Loucy (cell line): ENCODE data around the gene ZNF135.

Experiments
- H2AFZ ChIP-seq: fragments of 200-600 bp; sonication (generic); 2 replicates; pipeline ENCODE4 v1.6.0; 2016; ENCODE audit warnings: antibody characterized with exemption, mild to moderate bottlenecking, low read length, moderate library complexity
- H3F3A ChIP-seq: fragments of 200-600 bp; 2 replicates; pipeline ENCODE4 v1.6.0; 2016; ENCODE audit warnings: antibody characterized with exemption, low read depth, mild to moderate bottlenecking
- H3K27me3 ChIP-seq: fragments of 200-600 bp; sonication (generic); 2 replicates; pipeline ENCODE4 v1.6.1; 2014; ENCODE audit warnings: low read length, mild to moderate bottlenecking; ENCODE audit not compliant: insufficient read depth, poor library complexity, severe bottlenecking
- H3K36me3 ChIP-seq: fragments of 200-600 bp; sonication (generic); 2 replicates; pipeline ENCODE4 v1.6.1; 2016; ENCODE audit warnings: low read length; ENCODE audit not compliant: insufficient read depth
- H3K4me1 ChIP-seq: fragments of 200-600 bp; sonication (generic); 2 replicates; pipeline ENCODE4 v1.5.1; 2014; ENCODE audit warnings: low read length, mild to moderate bottlenecking; ENCODE audit not compliant: insufficient read depth, poor library complexity, severe bottlenecking
- H3K4me2 ChIP-seq: fragments of 200-600 bp; sonication (generic); 2 replicates; pipeline ENCODE4 v1.6.0; 2014; ENCODE audit warnings: antibody characterized with exemption, low read length, low read depth, mild to moderate bottlenecking; ENCODE audit not compliant: poor library complexity, severe bottlenecking
- H3K4me3 ChIP-seq: fragments of 200-600 bp; sonication (generic); 2 replicates; pipeline ENCODE4 v1.5.1; 2014; ENCODE audit warnings: low read length, mild to moderate bottlenecking, mixed read lengths; ENCODE audit not compliant: poor library complexity, severe bottlenecking
- H3K79me2 ChIP-seq: fragments of 200-600 bp; sonication (generic); 2 replicates; pipeline ENCODE4 v1.6.1; 2014; ENCODE audit warnings: low read length; ENCODE audit not compliant: insufficient read depth
- H3K9ac ChIP-seq: fragments of 200-600 bp; sonication (generic); 2 replicates; pipeline ENCODE4 v1.6.0; 2014; ENCODE audit warnings: mild to moderate bottlenecking, low read depth, low read length, moderate library complexity; ENCODE audit not compliant: poor library complexity, severe bottlenecking
- H3K9me2 ChIP-seq: fragments of 200-600 bp; sonication (generic); replicated peaks from 2 replicates; pipeline ENCODE4 v1.6.1; 2016; ENCODE audit warnings: low read depth, low read length, mixed read lengths
- H3K9me3 ChIP-seq: fragments of 200-600 bp; sonication (generic); 2 replicates; pipeline ENCODE4 v1.6.1; 2014; ENCODE audit warnings: mild to moderate bottlenecking, antibody characterized with exemption, low read length, low read depth; ENCODE audit not compliant: insufficient read depth
- H4K20me1 ChIP-seq: fragments of 200-600 bp; sonication (generic); 2 replicates; pipeline ENCODE4 v1.6.0; 2014; ENCODE audit warnings: antibody characterized with exemption, low read length, mild to moderate bottlenecking; ENCODE audit not compliant: insufficient read depth, poor library complexity, severe bottlenecking
- CTCF ChIP-seq: fragments of 200-600 bp; sonication (generic); conservative IDR thresholded peaks from 2 replicates; pipeline ENCODE4 v1.5.1; 2014; ENCODE audit warnings: mild to moderate bottlenecking, antibody characterized with exemption, low read length
- EZH2phosphoT487 ChIP-seq: fragments of 200-600 bp; IDR thresholded peaks from 2 replicates; pipeline ENCODE4 v1.6.1; 2018; ENCODE audit warnings: antibody characterized with exemption, mild to moderate bottlenecking, moderate library complexity, borderline replicate concordance

The ZNF135 gene

DNA sequence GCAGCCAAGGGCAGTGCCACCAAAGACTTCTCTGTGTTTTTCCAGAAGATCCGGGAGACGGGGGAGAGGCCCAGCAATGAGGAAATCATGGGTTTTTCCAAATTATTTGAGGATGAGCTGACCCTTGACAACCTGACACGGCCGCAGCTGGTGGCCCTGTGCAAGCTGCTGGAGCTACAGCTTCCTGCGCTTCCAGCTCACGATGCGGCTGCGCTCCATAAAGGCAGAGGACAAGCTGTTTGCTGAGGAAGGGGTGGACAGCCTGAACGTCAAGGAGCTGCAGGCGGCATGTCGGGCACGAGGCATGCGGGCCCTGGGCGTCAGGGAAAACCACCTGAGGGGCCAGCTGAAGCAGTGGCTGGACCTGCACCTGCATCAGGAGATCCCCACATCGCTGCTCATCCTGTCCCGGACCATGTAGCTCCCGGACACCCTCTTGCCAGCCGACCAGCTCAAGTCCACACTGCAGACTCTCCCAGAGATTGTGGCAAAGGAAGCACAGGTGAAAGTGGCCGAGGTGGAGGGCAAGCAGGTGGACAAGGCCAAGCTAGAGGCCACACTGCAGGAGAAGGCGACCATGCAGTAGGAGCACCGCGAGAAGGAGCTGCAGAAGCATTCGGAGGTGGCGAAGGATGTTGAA, 13.6 kb upstream of the ZNF135 start:
- TF ChIP-seq CTCF = no peak
- no peak for TF ChIP-seq EZH2phosphoT487
- H3K4me3 ChIP-seq = no peak overlapping the region
- no peaks in the 10 kb centered on the region for H3K4me1 ChIP-seq
- H4K20me1 ChIP-seq = no peaks in the 10 kb centered on the region
- H2AFZ ChIP-seq = no peak overlapping the region
- no peaks in the 10 kb centered on the region for H3K9me2 ChIP-seq
- no peak overlapping the region for H3K9ac ChIP-seq
- no peaks in the 10 kb centered on the region for H3K79me2 ChIP-seq
- H3K27me3 ChIP-seq = no peaks in the 10 kb centered on the region
- peaks cover 23% of the 10 kb centered on the region; the same call in 1 of the 2 replicates for H3K9me3 ChIP-seq
- no peaks in the 10 kb centered on the region for H3K36me3 ChIP-seq
- H3K4me2 ChIP-seq = no peak overlapping the region
- no peaks in the 10 kb centered on the region for H3F3A ChIP-seq

DNA sequence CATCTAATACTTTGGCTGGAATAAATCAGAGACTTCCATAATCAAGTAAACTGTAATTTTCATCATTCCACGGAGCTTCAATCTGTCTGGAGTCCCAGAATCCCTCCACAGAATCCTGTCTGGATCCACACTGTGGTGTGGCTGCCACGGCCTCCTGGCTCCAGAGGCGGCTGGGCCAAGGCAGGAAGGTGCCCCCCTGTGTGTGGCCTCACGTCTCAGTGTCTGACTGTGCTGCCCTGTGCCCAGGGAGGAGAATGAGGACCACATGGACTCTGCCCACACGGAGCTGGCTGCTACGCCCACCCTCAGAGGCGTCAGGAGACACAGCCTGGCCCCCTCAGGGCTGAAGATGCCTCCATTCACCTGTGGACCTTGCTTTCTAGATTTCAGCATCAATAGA, 12.2 kb upstream of the ZNF135 start:
- H2AFZ ChIP-seq = no peak overlapping the region
- no peak overlapping the region for H3K4me3 ChIP-seq
- no peaks in the 10 kb centered on the region for H3K4me1 ChIP-seq
- H3K9me2 ChIP-seq = no peaks in the 10 kb centered on the region
- H3K9me3 ChIP-seq = peaks cover 19% of the 10 kb centered on the region; the same call in 1 of the 2 replicates
- H4K20me1 ChIP-seq = no peaks in the 10 kb centered on the region
- no peak for TF ChIP-seq EZH2phosphoT487
- no peak for TF ChIP-seq CTCF
- no peaks in the 10 kb centered on the region for H3K36me3 ChIP-seq
- H3K79me2 ChIP-seq = no peaks in the 10 kb centered on the region
- no peak overlapping the region for H3K4me2 ChIP-seq
- H3K27me3 ChIP-seq = no peaks in the 10 kb centered on the region
- H3K9ac ChIP-seq = no peak overlapping the region
- no peaks in the 10 kb centered on the region for H3F3A ChIP-seq

GRCh38 chr19:58047672-58048071, 11.4 kb upstream of the ZNF135 start:
- Histone ChIP-seq H3K9me3 (peaks cover 23% of the 10 kb centered on the region; the same call in 1 of the 2 replicates), H3K9me2 (no peaks in the 10 kb centered on the region), H3K4me1 (no peaks in the 10 kb centered on the region)

More at GRCh38 chr19:58047672-58048071, 11.4 kb upstream of the ZNF135 start:
- Histone ChIP-seq H3K27me3 (no peaks in the 10 kb centered on the region), H3K4me2 (no peak overlapping the region), H3K9ac (no peak overlapping the region), H2AFZ (no peak overlapping the region), H3K79me2 (no peaks in the 10 kb centered on the region), H3K36me3 (no peaks in the 10 kb centered on the region), H3K4me3 (no peak overlapping the region), H3F3A (no peaks in the 10 kb centered on the region), H4K20me1 (no peaks in the 10 kb centered on the region)
- TF ChIP-seq CTCF (no peak), EZH2phosphoT487 (no peak)
